NCI-H2227 (cell line): ENCODE measurements around the gene RFTN1.

Source experiments
- DNase-seq: peaks from one replicate; lab custom pipeline; 2025; ENCODE audit not compliant: unreplicated experiment; lab: John Stamatoyannopoulos, UW

The RFTN1 gene

DNA sequence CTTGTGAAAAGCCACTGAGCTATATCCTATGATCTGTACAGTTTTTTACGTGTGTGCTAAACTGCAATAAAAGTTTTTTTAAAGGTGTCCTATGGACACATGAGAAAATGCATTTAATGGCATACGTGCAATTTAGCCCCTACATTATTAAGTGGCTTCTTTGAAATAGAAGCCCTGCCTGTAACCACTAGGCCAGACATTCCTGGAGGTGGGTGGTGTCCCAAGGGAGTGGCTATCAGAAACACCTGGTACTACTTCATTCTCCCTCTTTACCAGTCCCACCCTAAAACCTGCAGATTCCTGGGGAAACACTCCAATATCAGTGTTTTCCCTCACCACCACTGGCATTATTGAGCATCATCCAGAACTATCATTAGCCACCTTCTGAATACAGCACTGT is 148.5 kb downstream of the RFTN1 start:
- DNase-seq = no peak

- no peak for DNase-seq
Measured at GRCh38 chr3:16364323-16364722, 149.2 kb downstream of the RFTN1 start.

GRCh38 chr3:16363636-16364035 is 149.9 kb downstream of the RFTN1 start:
- DNase-seq = no peak

DNA sequence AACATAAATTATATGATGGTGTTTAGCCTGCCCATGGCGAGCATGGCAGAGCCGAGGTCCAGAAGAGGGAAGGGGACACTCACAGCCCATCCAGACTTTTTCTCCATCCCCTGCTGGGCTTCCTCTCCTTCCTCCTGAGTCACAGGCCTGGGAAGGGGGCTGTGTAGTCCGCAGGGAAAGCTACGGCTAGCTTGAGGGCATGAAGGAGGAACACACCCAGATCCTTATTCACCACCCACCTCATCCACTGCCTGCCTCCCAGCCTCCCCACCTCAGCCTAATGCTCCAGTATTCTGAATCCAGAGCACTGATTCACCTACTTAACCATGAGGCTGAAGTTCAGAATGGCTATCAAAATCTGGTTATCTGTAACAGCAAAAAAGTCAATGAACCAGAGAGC is 150.7 kb downstream of the RFTN1 start:
- DNase-seq = no peak

DNA sequence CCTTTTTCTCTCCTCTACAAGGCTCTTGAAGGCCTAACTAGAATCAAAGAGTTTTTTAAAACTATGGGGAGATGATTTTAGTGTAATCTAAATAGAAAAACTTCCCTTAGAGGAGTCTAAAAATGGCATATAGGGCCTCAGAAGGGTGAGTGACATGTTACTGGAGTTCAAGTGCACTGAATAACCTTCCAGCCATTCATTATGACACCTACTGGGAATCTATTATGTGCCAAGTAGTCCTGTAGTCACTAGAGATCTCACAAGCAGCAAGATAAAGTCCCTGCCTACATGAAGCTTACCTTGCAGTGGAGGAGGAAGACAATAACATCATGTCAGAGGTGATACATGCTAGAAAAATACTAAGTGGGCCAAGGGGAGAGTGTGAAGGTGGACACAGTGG is 152.4 kb downstream of the RFTN1 start:
- DNase-seq = no peak

GRCh38 chr3:16359331-16359730 is 154.2 kb downstream of the RFTN1 start:
- no peak for DNase-seq

DNA sequence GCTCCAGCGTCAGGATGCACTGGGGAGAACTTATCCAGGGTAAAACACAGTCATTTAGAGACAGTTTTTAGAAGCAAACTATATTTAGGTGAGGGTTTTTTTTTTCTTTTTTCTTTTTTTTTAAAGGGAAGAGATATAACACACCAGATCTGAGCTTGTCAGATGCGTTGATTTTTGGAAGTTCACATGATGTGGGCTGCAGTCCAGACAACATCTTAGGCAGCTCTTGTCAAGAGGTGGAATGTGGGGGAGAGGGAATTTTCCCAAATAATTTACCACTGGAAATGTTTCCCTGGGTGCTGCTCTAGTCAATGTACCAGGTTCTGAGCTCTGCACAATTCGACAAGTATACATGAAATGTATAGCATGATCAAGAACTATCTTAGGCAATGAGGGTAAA is 155.2 kb downstream of the RFTN1 start:
- DNase-seq = no peak

- DNase-seq = no peak
Measured at GRCh38 chr3:16357186-16358121, 156.0 kb downstream of the RFTN1 start.

DNA sequence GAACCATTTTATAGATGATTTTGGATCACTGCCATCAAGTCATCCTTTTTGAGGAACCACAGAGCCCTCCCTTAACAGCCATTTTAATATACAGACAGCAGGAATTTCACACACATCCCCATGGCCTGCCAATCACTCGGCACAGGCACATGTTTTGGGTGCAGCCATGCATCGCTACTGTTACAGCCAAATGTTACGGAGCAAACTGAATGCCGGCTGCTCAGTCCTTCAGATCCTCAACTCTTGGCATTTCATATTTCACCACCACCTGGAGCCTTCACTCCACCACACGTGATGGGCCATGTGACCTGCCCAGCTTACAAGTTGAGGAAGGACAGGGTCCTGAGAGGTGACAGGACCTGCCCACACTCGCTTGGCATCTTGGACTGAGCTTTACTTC is 157.7 kb downstream of the RFTN1 start:
- no peak for DNase-seq

DNA sequence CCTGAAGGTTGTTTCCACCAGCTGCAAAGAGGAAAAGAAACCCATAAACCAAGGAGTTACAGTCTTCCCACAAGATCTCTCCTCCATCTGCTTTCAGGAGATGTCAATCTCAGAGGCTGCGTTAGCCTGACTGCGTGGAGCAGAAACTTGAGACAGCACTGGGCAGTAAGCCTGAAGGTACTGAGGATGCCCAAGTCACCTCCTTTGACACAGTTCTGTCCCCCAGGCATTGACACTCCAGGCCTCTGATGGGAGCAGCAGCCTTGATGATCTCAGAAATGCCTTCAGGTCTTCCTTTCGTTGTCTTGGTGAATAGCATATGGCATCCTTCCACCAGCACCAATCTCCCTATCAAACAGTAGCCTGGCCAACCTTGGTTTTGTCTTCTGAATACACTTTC is 159.2 kb downstream of the RFTN1 start:
- DNase-seq = no peak

DNA sequence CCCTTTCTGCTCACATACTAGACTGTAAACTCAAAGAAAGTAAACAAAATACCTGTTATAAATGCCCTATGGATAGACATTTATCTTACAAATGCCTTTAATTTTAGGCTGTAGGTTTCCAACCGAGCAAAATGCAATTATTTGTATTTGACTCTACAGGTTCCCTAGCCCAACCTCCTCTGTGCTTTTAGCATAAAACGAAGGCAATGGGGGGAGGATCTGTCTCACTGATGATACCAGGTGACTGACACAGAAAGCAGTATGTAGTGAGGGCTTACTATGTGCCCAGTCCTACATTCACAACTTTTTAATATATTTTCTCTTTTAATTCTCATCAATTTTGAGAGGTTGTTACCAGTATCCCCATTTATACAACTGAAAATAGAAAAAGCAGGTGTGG is 161.1 kb downstream of the RFTN1 start:
- DNase-seq = no peak

DNA sequence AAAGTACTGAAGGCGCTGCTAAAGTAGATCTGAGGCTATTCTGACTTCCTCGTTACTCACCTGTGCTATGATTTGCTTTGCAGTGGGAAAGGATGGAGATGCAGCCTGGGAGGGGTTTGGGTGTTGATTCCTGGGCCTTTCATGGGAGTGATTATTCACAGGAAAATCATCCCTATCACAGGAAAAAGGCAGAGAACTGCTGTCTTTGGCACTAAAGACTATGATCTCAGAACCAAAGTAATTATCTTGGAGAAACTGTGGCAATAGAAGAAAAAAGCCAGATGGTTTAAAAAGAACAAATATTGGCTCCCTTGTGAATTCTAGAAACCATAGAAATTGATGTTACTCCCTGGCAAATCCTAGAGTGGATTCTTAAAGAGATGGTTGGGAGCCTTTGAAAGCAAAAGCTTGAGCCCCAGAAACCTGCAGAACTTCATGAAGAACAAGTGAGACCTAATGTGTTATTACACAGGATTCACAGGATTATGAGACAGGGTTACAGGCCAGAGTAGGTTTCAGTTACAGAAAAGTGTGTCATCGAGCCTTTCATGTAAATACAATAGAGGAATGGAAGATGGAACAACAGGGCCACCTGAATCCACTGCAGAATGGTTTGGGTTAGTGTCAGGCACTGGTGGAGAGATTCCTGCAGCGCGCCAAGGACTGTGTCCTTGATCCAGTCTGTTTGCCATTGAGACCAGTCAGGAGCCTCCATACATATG is 162.7 kb downstream of the RFTN1 start:
- no peak for DNase-seq

GRCh38 chr3:16349986-16350596 is 163.4 kb downstream of the RFTN1 start:
- DNase-seq = no peak

GRCh38 chr3:16347548-16347947 is 166.0 kb downstream of the RFTN1 start:
- DNase-seq = no peak

DNA sequence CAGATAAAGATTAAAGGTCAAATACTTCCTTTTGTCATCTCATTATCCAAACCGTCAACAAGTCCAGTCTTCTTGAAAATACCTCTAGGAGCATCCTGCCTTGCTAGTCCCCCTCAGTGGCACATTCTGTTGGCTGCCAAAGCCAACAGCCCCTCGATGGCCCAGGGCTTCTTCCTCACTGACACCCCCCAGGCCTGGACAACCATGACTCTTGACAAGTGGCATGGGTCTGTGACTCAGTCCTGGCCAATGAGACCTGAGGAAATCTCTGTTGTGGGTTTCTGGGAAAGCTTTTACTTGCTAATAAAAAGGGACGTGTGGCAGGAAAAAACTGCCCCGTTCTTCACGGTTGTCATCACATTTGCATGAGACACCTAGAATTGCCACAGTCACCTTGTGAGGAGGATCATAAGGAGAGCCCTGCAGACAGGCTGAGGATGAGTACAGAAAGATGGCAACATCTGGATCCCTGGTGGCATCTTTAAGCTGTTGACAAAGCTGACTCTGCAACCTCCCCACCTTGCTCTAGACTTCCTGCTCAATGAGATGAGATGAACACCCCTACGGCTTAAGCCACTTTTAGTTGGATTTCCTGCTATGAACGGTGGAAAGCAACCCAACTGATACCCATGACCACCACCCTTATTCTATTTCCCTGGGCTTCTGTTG is 167.0 kb downstream of the RFTN1 start:
- DNase-seq = no peak

GRCh38 chr3:16343101-16343500 is 170.4 kb downstream of the RFTN1 start:
- no peak for DNase-seq

DNA sequence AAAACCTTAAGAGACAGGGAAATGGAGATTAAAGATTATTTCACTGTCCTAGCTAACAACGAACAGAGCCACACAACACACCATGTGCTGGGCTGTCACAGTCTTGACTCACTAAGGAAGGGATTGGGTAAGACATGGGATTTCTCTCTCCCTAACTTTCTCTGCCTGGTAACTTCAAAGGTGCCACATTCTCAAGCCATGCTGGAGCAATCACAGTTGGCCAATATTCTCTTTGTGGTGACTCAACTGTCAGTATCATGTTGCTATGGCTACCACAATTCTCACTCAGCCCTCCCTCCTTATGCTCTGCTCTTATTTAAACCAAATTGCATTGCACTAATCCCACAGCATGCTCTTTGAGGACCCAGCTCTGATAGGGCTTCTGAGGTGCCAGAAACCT is 174.5 kb downstream of the RFTN1 start:
- no peak for DNase-seq

GRCh38 chr3:16337856-16338540 is 175.5 kb downstream of the RFTN1 start:
- DNase-seq = no peak

- DNase-seq = no peak
Measured at GRCh38 chr3:16336825-16337224, 176.7 kb downstream of the RFTN1 start.

DNA sequence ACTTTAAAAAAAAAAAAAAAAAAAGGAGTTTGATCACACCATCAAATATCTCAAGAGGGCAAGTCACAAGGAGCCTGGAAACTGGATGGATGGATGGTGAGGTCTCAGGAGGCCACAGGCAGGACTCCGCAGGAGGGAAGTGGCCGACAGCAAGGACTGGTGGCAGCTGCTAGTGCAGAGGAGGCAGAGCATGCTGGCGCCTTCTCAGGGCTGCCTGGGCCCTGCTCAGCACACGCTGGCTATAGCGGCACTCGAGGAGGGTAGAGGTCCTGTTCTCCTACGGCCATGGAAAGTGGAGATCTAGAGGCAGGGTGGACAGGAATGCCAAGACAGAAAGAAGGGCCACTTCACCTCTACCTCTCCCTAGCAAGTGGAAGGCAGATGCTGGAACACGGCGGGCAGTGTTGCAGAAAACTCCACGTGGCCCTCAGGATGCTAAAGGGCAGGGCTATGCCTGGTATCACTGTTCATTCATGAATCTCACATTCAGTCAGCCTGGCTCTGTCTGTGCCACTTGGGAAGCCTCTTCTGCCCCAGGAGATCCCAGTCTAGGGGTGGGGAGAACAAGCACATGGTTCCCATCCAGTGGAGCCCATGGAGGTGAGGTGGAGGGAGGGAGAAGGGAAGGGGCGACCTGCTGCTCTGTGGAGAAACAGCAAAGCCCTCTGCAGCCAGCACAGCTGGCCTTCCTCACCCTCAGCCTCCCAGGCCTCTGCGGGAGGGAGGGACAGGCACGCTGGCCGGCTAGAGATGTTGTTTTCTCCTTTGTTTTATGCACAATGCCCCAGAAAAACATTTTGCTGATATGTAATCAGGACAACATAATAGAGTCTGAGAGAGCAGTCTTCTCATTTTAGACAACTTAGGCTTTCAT is 177.5 kb downstream of the RFTN1 start:
- no peak for DNase-seq
